HepG2 (cell line): Measurements from ENCODE around the gene CHID1. TPM values are rescaled to one million over a fixed set of nuclear protein-coding genes. Genes with fewer than 3 reads are reported as not detected.

Experiments
- ATF3 ChIP-seq: sonication (generic); formaldehyde crosslinking; IDR thresholded peaks from 2 replicates; pipeline ENCODE4 v1.4.0; 2020; ENCODE audit warnings: missing genetic modification reagents
- ATF7 ChIP-seq, 2 experiments: fragments of 450-650 bp in 1 of 2; sonication (generic) in 1 of 2; formaldehyde crosslinking in 1 of 2; IDR thresholded peaks; 2 replicates each; pipeline versions ENCODE4 v1.4.0 to v1.6.1; 2016 to 2020; ENCODE audit warnings: antibody characterized with exemption in 1 of 2, mild to moderate bottlenecking in 1 of 2, missing genetic modification reagents in 1 of 2
- BCL3 ChIP-seq: sonication (generic); formaldehyde crosslinking; IDR thresholded peaks from 2 replicates; pipeline ENCODE4 v1.5.1; 2020; ENCODE audit warnings: mild to moderate bottlenecking, missing genetic modification reagents, moderate library complexity
- FOSL2 ChIP-seq: sonication (generic); formaldehyde crosslinking; IDR thresholded peaks from 2 replicates; pipeline ENCODE4 v1.4.0; 2020; ENCODE audit warnings: missing genetic modification reagents
- GTF2F1 ChIP-seq: fragments of 150-350 bp; IDR thresholded peaks from 2 replicates; pipeline ENCODE4 v1.6.1; 2014; ENCODE audit warnings: low read length
- HOXA7 ChIP-seq: sonication (generic); formaldehyde crosslinking; IDR thresholded peaks from 2 replicates; pipeline ENCODE4 v1.8.1; 2022; ENCODE audit warnings: mild to moderate bottlenecking, missing genetic modification reagents, moderate library complexity
- KMT2B ChIP-seq: IDR thresholded peaks from 2 replicates; pipeline ENCODE4 v1.6.1; 2016; ENCODE audit warnings: missing genetic modification reagents, missing compliant biosample characterization
- RARA ChIP-seq: IDR thresholded peaks from 2 replicates; pipeline ENCODE4 v1.6.1; 2016; ENCODE audit warnings: missing genetic modification reagents, missing compliant biosample characterization
- RFX3 ChIP-seq: IDR thresholded peaks from 2 replicates; pipeline ENCODE4 v1.6.1; 2016; ENCODE audit warnings: missing biosample characterization, missing genetic modification reagents
- STAT6 ChIP-seq: sonication (generic); formaldehyde crosslinking; IDR thresholded peaks from 2 replicates; pipeline ENCODE4 v1.4.0; 2020; ENCODE audit warnings: missing genetic modification reagents, mild to moderate bottlenecking, borderline replicate concordance
- TEAD3 ChIP-seq: optimal IDR thresholded peaks from 2 replicates; pipeline ENCODE3; 2016; ENCODE audit warnings: borderline replicate concordance
- THAP7 ChIP-seq: sonication (generic); formaldehyde crosslinking; IDR thresholded peaks from 2 replicates; pipeline ENCODE4 v1.8.1; 2023; ENCODE audit warnings: mild to moderate bottlenecking, missing genetic modification reagents
- ZBTB7A ChIP-seq: sonication (generic); formaldehyde crosslinking; IDR thresholded peaks from 2 replicates; pipeline ENCODE4 v1.8.0; 2022; ENCODE audit warnings: mild to moderate bottlenecking, missing genetic modification reagents
- ZC3H4 ChIP-seq: sonication (generic); formaldehyde crosslinking; IDR thresholded peaks from 2 replicates; pipeline ENCODE4 v1.4.0; 2020; ENCODE audit warnings: missing genetic modification reagents, borderline replicate concordance
- ZNF143 ChIP-seq: sonication (generic); formaldehyde crosslinking; IDR thresholded peaks from 2 replicates; pipeline ENCODE4 v1.4.0; 2020; ENCODE audit warnings: missing genetic modification reagents
- ZNF234 ChIP-seq: sonication (generic); formaldehyde crosslinking; conservative IDR thresholded peaks from 2 replicates; pipeline ENCODE4 v1.5.1; 2020; ENCODE audit warnings: mild to moderate bottlenecking, missing genetic modification reagents
- ZNF414 ChIP-seq: sonication (generic); formaldehyde crosslinking; IDR thresholded peaks from 2 replicates; pipeline ENCODE4 v1.5.0; 2020; ENCODE audit warnings: missing genetic modification reagents
- ZNF431 ChIP-seq: sonication (generic); formaldehyde crosslinking; IDR thresholded peaks from 2 replicates; pipeline ENCODE4 v1.9.0; 2022; ENCODE audit warnings: missing genetic modification reagents, low read depth, mild to moderate bottlenecking, borderline replicate concordance
- ZNF513 ChIP-seq: sonication (generic); formaldehyde crosslinking; conservative IDR thresholded peaks from 2 replicates; pipeline ENCODE4 v1.5.0; 2020; ENCODE audit warnings: missing genetic modification reagents
- ZNF550 ChIP-seq: sonication (generic); formaldehyde crosslinking; IDR thresholded peaks from 2 replicates; pipeline ENCODE4 v1.4.0; 2020; ENCODE audit warnings: mild to moderate bottlenecking, missing genetic modification reagents, borderline replicate concordance
- ZNF615 ChIP-seq: sonication (generic); formaldehyde crosslinking; IDR thresholded peaks from 2 replicates; pipeline ENCODE4 v1.5.0; 2020; ENCODE audit warnings: mild to moderate bottlenecking, missing genetic modification reagents, borderline replicate concordance
- ZSCAN29 ChIP-seq: sonication (generic); formaldehyde crosslinking; conservative IDR thresholded peaks from 2 replicates; pipeline ENCODE4 v1.4.0; 2020; ENCODE audit warnings: mild to moderate bottlenecking, missing genetic modification reagents
- ZSCAN9 ChIP-seq: IDR thresholded peaks from 2 replicates; pipeline ENCODE4 v1.6.1; 2016; ENCODE audit warnings: borderline replicate concordance
- polyA plus RNA-seq, 8 experiments: library from polyadenylated mRNA; depleted of rRNA in 3 of 8; stranded (reverse) in 7 of 8; unstranded in 1 of 8; fragments of >200 nt; fragmentation: Illumina TruSeq in 4 of 8; extraction: Trizol in 4 of 8; gene quantifications; 2 replicates each; pipeline versions ENCODE4 v1.2.1 to v1.2.3, GENCODE V29; 2011 to 2016; ENCODE audit warnings: low read depth in 4 of 8, missing spikeins in 1 of 8, mixed read lengths in 1 of 8; ENCODE audit not compliant: insufficient read depth in 1 of 8
- total RNA-seq, 5 experiments: library from RNA; depleted of rRNA; stranded (reverse); fragments of >200 nt; fragmentation: Illumina TruSeq; extraction: Trizol; gene quantifications; 2 replicates each; pipeline ENCODE4 v1.2.3, GENCODE V29; 2016; ENCODE audit warnings: low read depth in 1 of 5

Gene CHID1
- total and polyA plus RNA-seq, 2 of the 13 experiments (the other 11 are each of a cell fraction or from before 2014, with no cell fraction given), result 65.1 to 93.6 TPM

GRCh38 chr11:830295-831117, 80.1 kb downstream of the CHID1 start (continued):
- TF ChIP-seq ZNF234, result no peak
- TF ChIP-seq ZNF414 (CRISPR knock-in tag), result no peak
- no peak for TF ChIP-seq ZNF513 (CRISPR knock-in tag)
- TF ChIP-seq STAT6 (CRISPR knock-in tag), result no peak
- no peak for TF ChIP-seq ZNF431 (CRISPR knock-in tag)
- TF ChIP-seq ATF7 (IDR thresholded peaks at IDR 0.05), result no peak
- TF ChIP-seq ATF7 (CRISPR knock-in tag; IDR thresholded peaks at IDR 0.05), result no peak
- peak; percentile 77; the same call in 1 of the 2 replicates for TF ChIP-seq BCL3
- TF ChIP-seq ZNF550, result no peak
- TF ChIP-seq ZBTB7A (CRISPR knock-in tag), result 0 out of 2 replicates have a peak, but pooled peaks have one; percentile 11
- no peak for TF ChIP-seq RFX3
- TF ChIP-seq TEAD3 (CRISPR knock-in tag), result peak; percentile 11
- no peak for TF ChIP-seq HOXA7 (CRISPR knock-in tag)
- no peak for TF ChIP-seq GTF2F1
- 0 out of 2 replicates have a peak, but pooled peaks have one; percentile 11 for TF ChIP-seq ATF3 (CRISPR knock-in tag)
- no peak for TF ChIP-seq ZNF615
- no peak for TF ChIP-seq THAP7 (CRISPR knock-in tag)
- no peak for TF ChIP-seq ZSCAN29 (CRISPR knock-in tag)
- no peak for TF ChIP-seq ZSCAN9 (CRISPR knock-in tag)
- TF ChIP-seq FOSL2 (CRISPR knock-in tag), result no peak
- TF ChIP-seq ZC3H4, result no peak
- TF ChIP-seq KMT2B (CRISPR knock-in tag), result no peak
- TF ChIP-seq RARA (CRISPR knock-in tag), result no peak
- TF ChIP-seq ZNF143 (CRISPR knock-in tag), result no peak
